Upper lobe of left lung (tissue), 4 donors: ENCODE data around the gene GPC4.
"Not testable (repeated sequence)": the region's sequence is repeated elsewhere in the genome, so short reads cannot be mapped to it uniquely, and the experiment has no call there.

Source experiments
- POLR2A ChIP-seq, 4 donors: fragments of 450-650 bp; IDR thresholded peaks; one replicate each; pipeline ENCODE4 v1.5.1; 2016 to 2017; ENCODE audit warnings: antibody characterized with exemption in 4 of 4, mild to moderate bottlenecking in 2 of 4
- POLR2AphosphoS5 ChIP-seq, 2 donors: sonication (generic); formaldehyde crosslinking; IDR thresholded peaks; one replicate each; pipeline ENCODE4 v1.5.1; 2017; ENCODE audit warnings: antibody characterized with exemption in 2 of 2
- TF ChIP-seq, protein P1 (sequence below), 6 experiments: fragments of 450-650 bp in 4 of 6; fragments of 200-600 bp in 2 of 6; sonication (generic) in 2 of 6; IDR thresholded peaks; one replicate each; pipeline ENCODE4 v1.5.1; 2016 to 2019; ENCODE audit warnings: antibody characterized with exemption in 6 of 6

DNA sequence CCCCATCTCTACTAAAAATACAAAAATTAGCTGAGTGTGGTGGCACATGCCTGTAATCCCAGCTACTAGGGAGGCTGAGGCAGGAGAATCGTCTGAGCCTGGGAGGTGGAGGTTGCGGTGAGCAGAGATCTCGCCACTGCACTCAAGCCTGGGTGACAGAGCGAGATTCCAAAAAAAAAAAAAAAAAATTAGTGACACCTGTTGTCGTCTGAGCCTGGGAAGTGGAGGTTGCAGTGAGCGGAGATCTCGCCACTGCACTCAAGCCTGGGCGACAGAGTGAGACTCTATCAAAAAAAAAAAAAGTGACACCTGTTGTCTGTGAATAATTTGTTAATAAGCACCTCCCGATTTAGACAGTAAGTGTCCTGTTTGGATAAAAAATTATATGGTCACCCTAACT is 93.0 kb downstream of the GPC4 start:
- TF ChIP-seq, protein P1, sequence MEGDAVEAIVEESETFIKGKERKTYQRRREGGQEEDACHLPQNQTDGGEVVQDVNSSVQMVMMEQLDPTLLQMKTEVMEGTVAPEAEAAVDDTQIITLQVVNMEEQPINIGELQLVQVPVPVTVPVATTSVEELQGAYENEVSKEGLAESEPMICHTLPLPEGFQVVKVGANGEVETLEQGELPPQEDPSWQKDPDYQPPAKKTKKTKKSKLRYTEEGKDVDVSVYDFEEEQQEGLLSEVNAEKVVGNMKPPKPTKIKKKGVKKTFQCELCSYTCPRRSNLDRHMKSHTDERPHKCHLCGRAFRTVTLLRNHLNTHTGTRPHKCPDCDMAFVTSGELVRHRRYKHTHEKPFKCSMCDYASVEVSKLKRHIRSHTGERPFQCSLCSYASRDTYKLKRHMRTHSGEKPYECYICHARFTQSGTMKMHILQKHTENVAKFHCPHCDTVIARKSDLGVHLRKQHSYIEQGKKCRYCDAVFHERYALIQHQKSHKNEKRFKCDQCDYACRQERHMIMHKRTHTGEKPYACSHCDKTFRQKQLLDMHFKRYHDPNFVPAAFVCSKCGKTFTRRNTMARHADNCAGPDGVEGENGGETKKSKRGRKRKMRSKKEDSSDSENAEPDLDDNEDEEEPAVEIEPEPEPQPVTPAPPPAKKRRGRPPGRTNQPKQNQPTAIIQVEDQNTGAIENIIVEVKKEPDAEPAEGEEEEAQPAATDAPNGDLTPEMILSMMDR (IDR thresholded peaks at IDR 0.05): not testable (repeated sequence)
- not testable (repeated sequence) for TF ChIP-seq POLR2AphosphoS5, POLR2A (IDR thresholded peaks at IDR 0.05)
